Ascending aorta (tissue), 2 donors: ENCODE data around the gene NR2F1-AS1. TPM values are rescaled to one million over a fixed set of nuclear protein-coding genes. Genes with fewer than 3 reads are reported as not detected.
"Not testable (repeated sequence)": the region's sequence is repeated elsewhere in the genome, so short reads cannot be mapped to it uniquely, and the experiment has no call there.

Experiments
- DNase-seq, 2 donors: peaks; one replicate each; pipeline ENCODE4 v3.0.0-alpha.2; 2019; ENCODE audit warnings: low spot score in 2 of 2
- H3K27ac ChIP-seq, 2 donors: fragments of 200-600 bp; sonication (generic); one replicate each; pipeline ENCODE4 v1.5.1; 2016 to 2017; ENCODE audit warnings: mild to moderate bottlenecking in 1 of 2
- H3K27me3 ChIP-seq: fragments of 200-600 bp; sonication (generic); one replicate; pipeline ENCODE4 v1.5.1; 2017
- H3K36me3 ChIP-seq, 2 donors: fragments of 200-600 bp; sonication (generic); one replicate each; pipeline ENCODE4 v1.5.1; 2016
- H3K4me1 ChIP-seq, 2 donors: fragments of 200-600 bp; sonication (generic); one replicate each; pipeline ENCODE4 v1.5.1; 2016 to 2017; ENCODE audit warnings: mild to moderate bottlenecking in 1 of 2
- H3K4me3 ChIP-seq, 2 donors: fragments of 200-600 bp; sonication (generic); one replicate each; pipeline ENCODE4 v1.5.1; 2016 to 2017; ENCODE audit warnings: mild to moderate bottlenecking in 1 of 2
- H3K9me3 ChIP-seq, 2 donors: fragments of 200-600 bp; sonication (generic); one replicate each; pipeline ENCODE4 v1.5.1; 2016
- intact Hi-C: fragments of 100-400 bp; cut with DNase I; formaldehyde crosslinking; loops from one replicate; pipeline ENCODE4 v1.15.1; 2023
- total RNA-seq: library from RNA; depleted of rRNA; stranded (reverse); fragments of >200 nt; gene quantifications from one replicate; pipeline ENCODE4 v1.1.0, GENCODE V29; 2016
- TF ChIP-seq, protein P1 (sequence below), 3 experiments: fragments of 200-600 bp in 2 of 3; fragments of 450-650 bp in 1 of 3; sonication (generic) in 2 of 3; IDR thresholded peaks; one replicate each; pipeline ENCODE4 v1.5.1; 2016 to 2019; ENCODE audit warnings: antibody characterized with exemption in 3 of 3, mild to moderate bottlenecking in 1 of 3, moderate library complexity in 1 of 3

NR2F1-AS1 gene
- total RNA-seq, 1 donor from 2014 or later, result 0.85 TPM

DNA sequence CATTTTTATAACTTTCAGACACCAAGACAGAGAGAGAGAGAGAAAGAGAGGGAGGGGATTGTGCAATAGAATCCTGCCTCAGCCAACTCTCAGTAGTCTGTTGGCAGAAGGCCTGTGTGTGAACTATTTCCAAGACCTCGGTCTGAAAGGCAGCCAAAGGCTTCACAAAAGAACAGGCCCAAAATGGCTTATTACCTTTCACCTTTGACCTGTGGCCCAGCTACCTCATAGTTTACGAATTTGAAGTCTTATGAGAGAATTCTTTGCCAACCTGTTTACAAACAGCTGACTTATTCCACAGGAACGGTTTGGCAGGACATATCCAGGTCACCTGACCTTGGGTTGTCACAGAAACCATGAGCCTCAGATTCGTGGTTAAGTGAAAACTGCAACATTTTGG is 48.6 kb downstream of the NR2F1-AS1 start:
- Histone ChIP-seq H3K4me1 (no peaks in the 10 kb centered on the region), H3K27me3 (no peaks in the 10 kb centered on the region), H3K9me3 (no peaks in the 10 kb centered on the region), H3K27ac (no peak overlapping the region), H3K36me3 (no peaks in the 10 kb centered on the region), H3K4me3 (no peak overlapping the region)
- DNase-seq, result peak in 1 of 2 donors; percentile 68
- TF ChIP-seq, protein P1, sequence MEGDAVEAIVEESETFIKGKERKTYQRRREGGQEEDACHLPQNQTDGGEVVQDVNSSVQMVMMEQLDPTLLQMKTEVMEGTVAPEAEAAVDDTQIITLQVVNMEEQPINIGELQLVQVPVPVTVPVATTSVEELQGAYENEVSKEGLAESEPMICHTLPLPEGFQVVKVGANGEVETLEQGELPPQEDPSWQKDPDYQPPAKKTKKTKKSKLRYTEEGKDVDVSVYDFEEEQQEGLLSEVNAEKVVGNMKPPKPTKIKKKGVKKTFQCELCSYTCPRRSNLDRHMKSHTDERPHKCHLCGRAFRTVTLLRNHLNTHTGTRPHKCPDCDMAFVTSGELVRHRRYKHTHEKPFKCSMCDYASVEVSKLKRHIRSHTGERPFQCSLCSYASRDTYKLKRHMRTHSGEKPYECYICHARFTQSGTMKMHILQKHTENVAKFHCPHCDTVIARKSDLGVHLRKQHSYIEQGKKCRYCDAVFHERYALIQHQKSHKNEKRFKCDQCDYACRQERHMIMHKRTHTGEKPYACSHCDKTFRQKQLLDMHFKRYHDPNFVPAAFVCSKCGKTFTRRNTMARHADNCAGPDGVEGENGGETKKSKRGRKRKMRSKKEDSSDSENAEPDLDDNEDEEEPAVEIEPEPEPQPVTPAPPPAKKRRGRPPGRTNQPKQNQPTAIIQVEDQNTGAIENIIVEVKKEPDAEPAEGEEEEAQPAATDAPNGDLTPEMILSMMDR (IDR thresholded peaks at IDR 0.05), result no peak
- intact Hi-C loops, result no loop called here

DNA sequence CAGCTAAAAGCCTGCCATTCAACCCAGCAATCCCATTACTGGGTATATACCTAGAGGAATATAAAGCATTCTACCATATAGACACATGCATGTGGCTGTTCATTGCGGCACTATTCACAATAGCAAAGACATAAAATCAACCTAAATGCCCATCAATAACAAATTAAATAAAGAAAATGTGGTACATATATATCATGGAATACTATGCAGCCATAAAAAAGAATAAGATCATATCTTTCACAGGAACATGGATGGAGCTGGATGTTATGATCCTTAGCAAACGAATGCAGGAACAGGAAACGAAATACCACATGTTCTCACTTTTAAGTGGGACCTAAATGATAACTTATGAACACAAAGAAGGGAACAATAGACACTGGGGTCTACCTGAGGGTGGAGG is 59.2 kb downstream of the NR2F1-AS1 start:
- H3K36me3 ChIP-seq, H3K27me3 ChIP-seq, intact Hi-C loops, H3K4me1 ChIP-seq, H3K4me3 ChIP-seq, DNase-seq, H3K27ac ChIP-seq: not testable (repeated sequence)
- H3K9me3 ChIP-seq, result peaks cover 0 to 12% of the 10 kb centered on the region in 2 donors

DNA sequence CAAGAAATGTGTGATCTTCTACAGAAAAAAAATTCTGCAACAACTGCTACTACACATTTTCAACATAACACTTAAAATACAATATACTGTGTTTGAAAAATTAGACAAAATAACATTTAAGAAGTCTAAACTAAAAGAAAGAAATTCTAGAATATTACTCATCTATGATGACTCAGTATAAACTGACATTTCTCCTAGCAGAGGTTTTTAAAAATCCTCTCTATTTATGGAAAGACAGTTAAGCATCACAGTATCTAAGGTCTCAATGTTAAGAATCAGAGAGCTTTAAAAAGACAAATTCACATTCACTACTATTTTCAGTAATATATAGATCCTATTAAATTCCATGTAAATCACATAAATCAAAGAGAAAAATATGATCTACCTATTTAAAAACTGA is 61.3 kb downstream of the NR2F1-AS1 start:
- DNase-seq, result no peak
- no peak overlapping the region for H3K27ac ChIP-seq
- H3K27me3 ChIP-seq, result no peaks in the 10 kb centered on the region
- no peak overlapping the region for H3K4me3 ChIP-seq
- H3K4me1 ChIP-seq, result no peaks in the 10 kb centered on the region
- H3K36me3 ChIP-seq, result no peaks in the 10 kb centered on the region
- TF ChIP-seq, protein P1 (IDR thresholded peaks at IDR 0.05), result no peak
- intact Hi-C loops, result no loop called here
- H3K9me3 ChIP-seq, result peaks cover 0 to 4% of the 10 kb centered on the region in 2 donors

DNA sequence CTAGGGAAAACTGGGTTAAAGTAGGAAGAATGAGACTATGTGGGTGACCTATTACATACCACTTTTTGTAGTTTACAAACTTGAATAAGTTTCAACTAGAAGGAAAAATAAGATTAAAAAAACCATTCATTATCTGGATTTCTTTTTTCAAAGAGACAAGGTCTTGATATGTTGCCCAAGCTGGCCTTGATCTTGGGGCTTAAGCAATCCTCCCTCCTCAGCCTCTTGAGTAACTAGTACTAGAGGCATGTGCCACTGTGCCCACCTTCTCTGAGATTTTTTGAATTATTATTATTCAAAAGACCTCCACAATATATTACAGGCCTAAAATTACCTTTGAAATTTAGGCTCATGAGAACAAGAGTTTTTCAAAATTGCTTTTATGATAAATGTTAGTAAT is 63.2 kb downstream of the NR2F1-AS1 start:
- no peak for DNase-seq
- Histone ChIP-seq H3K36me3 (no peaks in the 10 kb centered on the region), H3K4me3 (no peak overlapping the region), H3K9me3 (no peaks in the 10 kb centered on the region), H3K27ac (no peak overlapping the region), H3K4me1 (no peaks in the 10 kb centered on the region), H3K27me3 (no peaks in the 10 kb centered on the region)
- intact Hi-C loops, result no loop called here
- TF ChIP-seq, protein P1 (IDR thresholded peaks at IDR 0.05), result no peak

DNA sequence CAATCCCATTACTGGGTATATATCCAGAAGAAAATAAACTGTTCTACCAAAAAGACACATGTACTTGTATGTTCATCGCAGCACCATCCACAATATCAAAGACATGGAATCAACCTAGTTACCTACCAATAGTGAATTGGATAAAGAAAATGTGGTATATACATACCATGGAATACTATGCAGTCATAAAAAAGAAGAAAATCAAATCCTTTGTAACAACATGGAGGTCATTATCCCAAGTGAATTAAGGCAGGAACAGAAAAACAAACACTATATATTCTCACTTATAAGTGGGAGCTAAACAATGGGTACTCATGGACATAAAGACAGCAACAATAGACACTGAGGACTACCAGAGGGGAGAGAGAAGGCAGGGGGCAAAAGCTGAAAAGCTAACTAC is 67.7 kb downstream of the NR2F1-AS1 start:
- intact Hi-C loops, result no loop called here
- Histone ChIP-seq H3K36me3 (no peaks in the 10 kb centered on the region), H3K27ac (no peak overlapping the region), H3K4me1 (no peaks in the 10 kb centered on the region), H3K9me3 (no peaks in the 10 kb centered on the region), H3K4me3 (no peak overlapping the region), H3K27me3 (no peaks in the 10 kb centered on the region)
- TF ChIP-seq, protein P1 (IDR thresholded peaks at IDR 0.05), result no peak
- DNase-seq, result no peak

DNA sequence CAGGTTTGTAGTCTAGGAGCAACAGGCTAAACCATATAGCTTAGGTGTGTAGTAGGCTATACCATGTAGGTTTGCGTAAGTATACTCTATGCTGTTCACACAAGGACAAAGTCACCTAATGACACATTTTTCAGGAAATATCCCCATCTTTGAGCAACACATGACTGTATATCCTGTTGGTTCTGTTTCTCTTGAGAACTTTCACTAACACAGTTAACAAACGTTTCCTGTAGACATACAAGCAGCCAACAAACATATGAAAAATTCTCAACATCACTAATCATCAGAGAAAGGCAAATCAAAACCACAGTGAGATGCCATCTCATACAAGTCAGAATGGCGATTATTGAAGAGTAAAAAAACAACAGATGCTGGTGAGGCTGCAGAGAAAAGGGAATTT is 68.2 kb downstream of the NR2F1-AS1 start:
- H3K4me1 ChIP-seq, result no peaks in the 10 kb centered on the region
- H3K36me3 ChIP-seq, result no peaks in the 10 kb centered on the region
- no peak for DNase-seq
- TF ChIP-seq, protein P1 (IDR thresholded peaks at IDR 0.05), result no peak
- no peak overlapping the region for H3K27ac ChIP-seq
- no peak overlapping the region for H3K4me3 ChIP-seq
- H3K27me3 ChIP-seq, result no peaks in the 10 kb centered on the region
- intact Hi-C loops, result no loop called here
- H3K9me3 ChIP-seq, result no peaks in the 10 kb centered on the region
